K562 (cell line): ENCODE results near the gene C1orf167. TPM values are rescaled to one million over a fixed set of nuclear protein-coding genes. Genes with fewer than 3 reads are reported as not detected.

Experiments used
- ATAC-seq: fragments of 200-7000 bp; cut with Tn5 transposase; 3 replicates; pipeline ENCODE4 v1.9.1; 2020; ENCODE audit warnings: moderate library complexity
- BruUV-seq: library from RNA; stranded (reverse); fragments of 400-500 nt; replicated peaks from 2 replicates; lab custom pipeline; 2021; lab: Mats Ljungman, UMichigan
- CTCF ChIA-PET: fragments of 300-600 bp; formaldehyde crosslinking; extraction: SDS; loops from one replicate; lab custom pipeline; 2021; ENCODE audit warnings: low intra/inter-chr PET ratio; lab: Yijun Ruan, JAX
- POLR2A ChIA-PET: fragments of 300-600, 350-650 bp; sonication (Branson Sonifier 250); formaldehyde crosslinking; extraction: SDS; loops from one replicate; lab custom pipeline; 2021; ENCODE audit warnings: antibody characterized with exemption, inconsistent platforms; lab: Yijun Ruan, JAX
- DNase-seq, 4 experiments: peaks; one replicate each; pipeline versions ENCODE4 v3.0.0 to v3.0.0-alpha.2; 2011 to 2018; ENCODE audit warnings: low spot score in 3 of 4, mixed read lengths in 3 of 4; ENCODE audit errors: extremely low read depth in 1 of 4
- FAIRE-seq: peaks from 2 replicates; lab custom pipeline; 2011; peaks lifted over from hg19 to GRCh38; lab: Jason Lieb, UNC
- H2AFZ ChIP-seq: 2 replicates; pipeline ENCODE4 v1.6.0; 2011; ENCODE audit warnings: low read depth, low read length, control low read depth, inconsistent platforms
- H3K27ac ChIP-seq: fragments of 200-600 bp; 3 replicates; pipeline ENCODE4 v1.8.0; 2011; ENCODE audit warnings: low read depth, mild to moderate bottlenecking, control low read depth, inconsistent platforms, low read length, moderate library complexity, mixed read lengths; ENCODE audit errors: extremely low read depth
- H3K27me3 ChIP-seq, 2 experiments: fragments of 300-600 bp in 1 of 2; 2 replicates in 1 of 2; 3 replicates in 1 of 2; pipeline versions ENCODE4 v1.6.0 to v1.8.0; 2011; ENCODE audit warnings: inconsistent platforms in 2 of 2, low read length in 2 of 2, mild to moderate bottlenecking in 1 of 2, mixed read lengths in 1 of 2, moderate library complexity in 1 of 2; ENCODE audit not compliant: control insufficient read depth in 2 of 2, insufficient read depth in 2 of 2
- H3K36me3 ChIP-seq: fragments of 300-600 bp; 3 replicates; pipeline ENCODE4 v1.8.0; 2011; ENCODE audit warnings: mild to moderate bottlenecking, low read length, inconsistent platforms; ENCODE audit not compliant: control insufficient read depth, insufficient read depth
- H3K4me1 ChIP-seq, 2 experiments: fragments of 200-600 bp in 1 of 2; replicated peaks in 1 of 2; 2 replicates in 1 of 2; 3 replicates in 1 of 2; pipeline versions ENCODE4 v1.5.1 to v1.8.0; 2011; ENCODE audit warnings: inconsistent platforms in 2 of 2, low read length in 2 of 2, mild to moderate bottlenecking in 1 of 2, mixed read lengths in 1 of 2, moderate library complexity in 1 of 2; ENCODE audit not compliant: control insufficient read depth in 2 of 2, insufficient read depth in 2 of 2
- H3K4me2 ChIP-seq: 2 replicates; pipeline ENCODE4 v1.6.1; 2011; ENCODE audit warnings: low read length, control low read depth, inconsistent platforms, mixed read lengths; ENCODE audit not compliant: insufficient read depth
- H3K4me3 ChIP-seq: fragments of 200-600 bp; sonication (generic), shearing (Covaris generic); 2 replicates; pipeline ENCODE4 v1.5.1; 2016; ENCODE audit warnings: control low read depth, inconsistent platforms
- H3K79me2 ChIP-seq: fragments of 200-600 bp; 3 replicates; pipeline ENCODE4 v1.8.0; 2011; ENCODE audit warnings: low read length, inconsistent platforms; ENCODE audit not compliant: control insufficient read depth, insufficient read depth
- H3K9ac ChIP-seq, 2 experiments: 2 replicates each; pipeline versions ENCODE4 v1.6.0 to v1.6.1; 2011; ENCODE audit warnings: low read depth in 2 of 2, low read length in 2 of 2, control low read depth in 1 of 2, inconsistent platforms in 1 of 2, mild to moderate bottlenecking in 1 of 2, mixed read lengths in 1 of 2; ENCODE audit not compliant: insufficient read depth in 1 of 2
- H3K9me1 ChIP-seq: one replicate; pipeline ENCODE4 v1.6.0; 2011; ENCODE audit warnings: inconsistent platforms, mild to moderate bottlenecking, low read length, moderate library complexity; ENCODE audit not compliant: control insufficient read depth, insufficient read depth
- H3K9me3 ChIP-seq: replicated peaks from 2 replicates; pipeline ENCODE4 v1.5.1; 2011; ENCODE audit warnings: low read depth, low read length, inconsistent platforms; ENCODE audit not compliant: control insufficient read depth, insufficient read depth
- H4K20me1 ChIP-seq: replicated peaks from 2 replicates; pipeline ENCODE4 v1.6.1; 2011; ENCODE audit warnings: low read length, inconsistent platforms, mixed read lengths; ENCODE audit not compliant: control insufficient read depth, insufficient read depth
- CBFB ChIP-seq: sonication (generic); formaldehyde crosslinking; IDR thresholded peaks from 2 replicates; pipeline ENCODE4 v1.4.0; 2020; ENCODE audit warnings: mild to moderate bottlenecking, missing genetic modification reagents
- HDGF ChIP-seq: fragments of 450-650 bp; IDR thresholded peaks from 2 replicates; pipeline ENCODE4 v1.6.1; 2016
- MCM2 ChIP-seq: fragments of 450-650 bp; IDR thresholded peaks from 2 replicates; pipeline ENCODE4 v1.6.1; 2017; ENCODE audit warnings: low read depth, mild to moderate bottlenecking
- MCM3 ChIP-seq: fragments of 450-650 bp; IDR thresholded peaks from 2 replicates; pipeline ENCODE4 v1.6.1; 2016
- POLR2H ChIP-seq: IDR thresholded peaks from 2 replicates; pipeline ENCODE4 v1.6.1; 2016; ENCODE audit warnings: missing genetic modification characterization, low read depth, mild to moderate bottlenecking, control low read depth, missing compliant biosample characterization, moderate library complexity
- RBFOX2 ChIP-seq: fragments of 200-400 bp; formaldehyde crosslinking; IDR thresholded peaks from 2 replicates; pipeline ENCODE4 v1.6.1; 2017; ENCODE audit warnings: low read depth, mild to moderate bottlenecking, low read length, moderate library complexity
- RBM22 ChIP-seq: fragments of 200-400 bp; formaldehyde crosslinking; IDR thresholded peaks from 2 replicates; pipeline ENCODE4 v1.6.1; 2018; ENCODE audit warnings: low read length, low read depth; ENCODE audit not compliant: poor library complexity, severe bottlenecking
- SMAD4 ChIP-seq: fragments of 250-450 bp; sonication (Bioruptor Pico); conservative IDR thresholded peaks from 2 replicates; pipeline ENCODE4 v1.8.0; 2021; ENCODE audit warnings: inconsistent platforms, mild to moderate bottlenecking, moderate library complexity
- whole genome bisulfite sequencing: fragments of 100-300 bp; shearing (Covaris generic); methylation state at CpG from one replicate; pipeline ENCODE4 v1.1.6; 2016; ENCODE audit warnings: low coverage, mixed read lengths; ENCODE audit not compliant: insufficient coverage; ENCODE audit errors: missing lambda C conversion rate; 5-methylcytosine and 5-hydroxymethylcytosine counted together
- in situ Hi-C: fragments of 300-500 bp; cut with MboI; formaldehyde crosslinking; loops from 4 replicates; pipeline ENCODE4 v1.15.0; 2018; ENCODE audit warnings: inconsistent platforms, mixed read lengths
- intact Hi-C: fragments of 100-400 bp; cut with micrococcal nuclease; formaldehyde crosslinking; loops from 2 replicates; pipeline ENCODE4 v1.14.2; 2022
- polyA plus RNA-seq, 8 experiments: library from polyadenylated mRNA; depleted of rRNA in 4 of 8; stranded (reverse) in 5 of 8; unstranded in 3 of 8; fragments of >200 nt; fragmentation: Nextera tagmentation in 2 of 8; fragmentation: Illumina TruSeq in 1 of 8; extraction: Ambion mirVana in 2 of 8; extraction: Trizol in 1 of 8; gene quantifications; 2 replicates each; pipeline versions ENCODE4 v1.2.1 to v1.2.3, GENCODE V29; 2011 to 2014; ENCODE audit warnings: inconsistent platforms in 1 of 8, missing spikeins in 1 of 8
- total RNA-seq, 7 experiments: library from RNA; depleted of rRNA in 6 of 7; stranded (reverse); fragments of >200 nt in 6 of 7; fragmentation: Illumina TruSeq in 2 of 7; extraction: Trizol in 2 of 7; gene quantifications; 2 replicates each; pipeline versions ENCODE4 v1.2.1 to v1.2.3, GENCODE V29; 2011 to 2021; ENCODE audit warnings: low replicate concordance in 1 of 7
- TF ChIP-seq, protein P1 (sequence below), 2 experiments: fragments of 150-350 bp in 1 of 2; IDR thresholded peaks; 2 replicates each; pipeline ENCODE4 v1.6.1; 2012 to 2016; ENCODE audit warnings: low read depth in 2 of 2, low read length in 2 of 2, mild to moderate bottlenecking in 1 of 2, moderate library complexity in 1 of 2
- TF ChIP-seq, protein P2 (sequence below): IDR thresholded peaks from 3 replicates; pipeline ENCODE4 v1.6.1; 2011; ENCODE audit warnings: borderline replicate concordance, mild to moderate bottlenecking, moderate library complexity; ENCODE audit not compliant: insufficient read length; ENCODE audit errors: extremely low read depth
- TF ChIP-seq, protein P3 (sequence below): fragments of 250-450 bp; sonication (Bioruptor Pico); IDR thresholded peaks from 2 replicates; pipeline ENCODE4 v1.9.0; 2021; ENCODE audit warnings: mild to moderate bottlenecking, inconsistent platforms

C1orf167 gene
- total and polyA plus RNA-seq, 9 of the 15 experiments (the other 6 are each of a cell fraction or from before 2014, with no cell fraction given), result 0.22 to 0.86 (median 0.31) TPM; not detected in 2

DNA sequence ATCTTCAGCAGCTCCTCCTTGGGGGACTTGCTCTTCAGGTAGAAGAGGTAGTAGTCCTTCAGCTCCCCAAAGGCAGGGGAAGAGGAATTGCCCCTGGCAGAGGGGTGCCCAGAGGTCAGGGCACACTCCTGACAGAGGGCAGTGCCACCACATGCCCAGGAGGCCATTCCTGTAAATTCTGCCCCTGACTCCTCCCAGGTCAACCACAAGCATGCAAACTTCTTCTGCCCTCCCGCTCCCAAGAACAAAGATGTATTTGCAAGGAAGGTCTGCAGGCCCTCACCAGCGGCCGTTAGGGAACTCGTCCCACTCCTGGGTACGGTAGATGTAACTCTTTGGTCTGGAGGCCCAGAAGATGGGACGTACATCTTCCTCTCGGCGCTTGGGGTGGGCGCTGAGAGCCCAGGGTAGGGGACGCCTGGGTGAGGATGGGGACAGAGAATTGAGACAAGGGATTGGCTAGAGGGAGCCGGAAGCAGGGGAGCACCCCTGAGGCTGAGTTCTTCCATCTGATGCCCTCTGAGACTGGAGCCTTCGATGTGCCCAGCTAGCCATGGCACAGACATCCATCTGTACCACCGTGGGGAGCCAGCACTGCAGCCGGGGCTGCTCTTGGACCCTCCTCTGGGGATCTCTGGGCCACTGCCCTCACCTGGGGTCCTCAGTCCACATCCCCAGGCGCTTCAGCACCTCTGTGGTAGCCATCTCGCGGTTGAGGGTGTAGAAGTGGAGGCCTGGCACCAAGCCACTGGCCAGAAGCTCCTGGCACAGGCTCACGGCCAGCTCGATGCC is 32.6 kb downstream of the C1orf167 start:
- H3K36me3 ChIP-seq, result peaks cover 82% of the 10 kb centered on the region
- intact Hi-C loops (loop anchor here (5.0 kb wide), 1 partner anchor 57 kb away; the partner anchor contains the start of gene AGTRAP), in situ Hi-C loops (no loop called here)
- H4K20me1 ChIP-seq, result no peaks in the 10 kb centered on the region
- no peaks in the 10 kb centered on the region for H3K27me3 ChIP-seq
- 0 out of 2 replicates have a peak overlapping the region, but pooled peaks have one; percentile 81 for H3K4me2 ChIP-seq
- FAIRE-seq (no peak), ATAC-seq (no peak), DNase-seq (peak in 1 of 4 experiments; percentile 9)
- H3K79me2 ChIP-seq, result peaks cover 43% of the 10 kb centered on the region
- no peak overlapping the region; the same call in 2 of the 3 replicates for H3K27ac ChIP-seq
- 96% methylated on average over 19 of the region's 19 CpGs for WGBS
- no TSS peak for BruUV-seq
- no peak overlapping the region for H3K4me3 ChIP-seq
- H2AFZ ChIP-seq, result no peak overlapping the region
- H3K9ac ChIP-seq, result peak overlapping the region; percentile 54 to 80; a peak in 3 of 4 replicates
- peaks cover 78 to 84% of the 10 kb centered on the region in 2 experiments for H3K4me1 ChIP-seq
- CTCF ChIA-PET, result no interaction called here
- POLR2A ChIA-PET, result interaction anchor here (0.6 to 10.5 kb wide), 13 partner anchors 7 to 320 kb away, joined by 3 to 115 read pairs (median 4); partner anchors contain the start of genes CLCN6 and MTHFR
- H3K9me1 ChIP-seq, result no peaks in the 10 kb centered on the region
- H3K9me3 ChIP-seq, result no peaks in the 10 kb centered on the region
- TF ChIP-seq POLR2H (no peak), MCM2 (no peak), HDGF (no peak), SMAD4 (CRISPR knock-in tag) (peak; percentile 23; the same call in 1 of the 2 replicates), RBFOX2 (peak; percentile 83), RBM22 (peak; percentile 79), CBFB (peak; percentile 61), MCM3 (no peak)
- TF ChIP-seq, protein P1, sequence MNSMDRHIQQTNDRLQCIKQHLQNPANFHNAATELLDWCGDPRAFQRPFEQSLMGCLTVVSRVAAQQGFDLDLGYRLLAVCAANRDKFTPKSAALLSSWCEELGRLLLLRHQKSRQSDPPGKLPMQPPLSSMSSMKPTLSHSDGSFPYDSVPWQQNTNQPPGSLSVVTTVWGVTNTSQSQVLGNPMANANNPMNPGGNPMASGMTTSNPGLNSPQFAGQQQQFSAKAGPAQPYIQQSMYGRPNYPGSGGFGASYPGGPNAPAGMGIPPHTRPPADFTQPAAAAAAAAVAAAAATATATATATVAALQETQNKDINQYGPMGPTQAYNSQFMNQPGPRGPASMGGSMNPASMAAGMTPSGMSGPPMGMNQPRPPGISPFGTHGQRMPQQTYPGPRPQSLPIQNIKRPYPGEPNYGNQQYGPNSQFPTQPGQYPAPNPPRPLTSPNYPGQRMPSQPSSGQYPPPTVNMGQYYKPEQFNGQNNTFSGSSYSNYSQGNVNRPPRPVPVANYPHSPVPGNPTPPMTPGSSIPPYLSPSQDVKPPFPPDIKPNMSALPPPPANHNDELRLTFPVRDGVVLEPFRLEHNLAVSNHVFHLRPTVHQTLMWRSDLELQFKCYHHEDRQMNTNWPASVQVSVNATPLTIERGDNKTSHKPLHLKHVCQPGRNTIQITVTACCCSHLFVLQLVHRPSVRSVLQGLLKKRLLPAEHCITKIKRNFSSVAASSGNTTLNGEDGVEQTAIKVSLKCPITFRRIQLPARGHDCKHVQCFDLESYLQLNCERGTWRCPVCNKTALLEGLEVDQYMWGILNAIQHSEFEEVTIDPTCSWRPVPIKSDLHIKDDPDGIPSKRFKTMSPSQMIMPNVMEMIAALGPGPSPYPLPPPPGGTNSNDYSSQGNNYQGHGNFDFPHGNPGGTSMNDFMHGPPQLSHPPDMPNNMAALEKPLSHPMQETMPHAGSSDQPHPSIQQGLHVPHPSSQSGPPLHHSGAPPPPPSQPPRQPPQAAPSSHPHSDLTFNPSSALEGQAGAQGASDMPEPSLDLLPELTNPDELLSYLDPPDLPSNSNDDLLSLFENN (IDR thresholded peaks at IDR 0.05; ENCODE audit: low read depth in 2 of 2, low read length in 2 of 2), result no peak
- TF ChIP-seq, protein P2, sequence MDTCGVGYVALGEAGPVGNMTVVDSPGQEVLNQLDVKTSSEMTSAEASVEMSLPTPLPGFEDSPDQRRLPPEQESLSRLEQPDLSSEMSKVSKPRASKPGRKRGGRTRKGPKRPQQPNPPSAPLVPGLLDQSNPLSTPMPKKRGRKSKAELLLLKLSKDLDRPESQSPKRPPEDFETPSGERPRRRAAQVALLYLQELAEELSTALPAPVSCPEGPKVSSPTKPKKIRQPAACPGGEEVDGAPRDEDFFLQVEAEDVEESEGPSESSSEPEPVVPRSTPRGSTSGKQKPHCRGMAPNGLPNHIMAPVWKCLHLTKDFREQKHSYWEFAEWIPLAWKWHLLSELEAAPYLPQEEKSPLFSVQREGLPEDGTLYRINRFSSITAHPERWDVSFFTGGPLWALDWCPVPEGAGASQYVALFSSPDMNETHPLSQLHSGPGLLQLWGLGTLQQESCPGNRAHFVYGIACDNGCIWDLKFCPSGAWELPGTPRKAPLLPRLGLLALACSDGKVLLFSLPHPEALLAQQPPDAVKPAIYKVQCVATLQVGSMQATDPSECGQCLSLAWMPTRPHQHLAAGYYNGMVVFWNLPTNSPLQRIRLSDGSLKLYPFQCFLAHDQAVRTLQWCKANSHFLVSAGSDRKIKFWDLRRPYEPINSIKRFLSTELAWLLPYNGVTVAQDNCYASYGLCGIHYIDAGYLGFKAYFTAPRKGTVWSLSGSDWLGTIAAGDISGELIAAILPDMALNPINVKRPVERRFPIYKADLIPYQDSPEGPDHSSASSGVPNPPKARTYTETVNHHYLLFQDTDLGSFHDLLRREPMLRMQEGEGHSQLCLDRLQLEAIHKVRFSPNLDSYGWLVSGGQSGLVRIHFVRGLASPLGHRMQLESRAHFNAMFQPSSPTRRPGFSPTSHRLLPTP, result no peak
- TF ChIP-seq, protein P3, sequence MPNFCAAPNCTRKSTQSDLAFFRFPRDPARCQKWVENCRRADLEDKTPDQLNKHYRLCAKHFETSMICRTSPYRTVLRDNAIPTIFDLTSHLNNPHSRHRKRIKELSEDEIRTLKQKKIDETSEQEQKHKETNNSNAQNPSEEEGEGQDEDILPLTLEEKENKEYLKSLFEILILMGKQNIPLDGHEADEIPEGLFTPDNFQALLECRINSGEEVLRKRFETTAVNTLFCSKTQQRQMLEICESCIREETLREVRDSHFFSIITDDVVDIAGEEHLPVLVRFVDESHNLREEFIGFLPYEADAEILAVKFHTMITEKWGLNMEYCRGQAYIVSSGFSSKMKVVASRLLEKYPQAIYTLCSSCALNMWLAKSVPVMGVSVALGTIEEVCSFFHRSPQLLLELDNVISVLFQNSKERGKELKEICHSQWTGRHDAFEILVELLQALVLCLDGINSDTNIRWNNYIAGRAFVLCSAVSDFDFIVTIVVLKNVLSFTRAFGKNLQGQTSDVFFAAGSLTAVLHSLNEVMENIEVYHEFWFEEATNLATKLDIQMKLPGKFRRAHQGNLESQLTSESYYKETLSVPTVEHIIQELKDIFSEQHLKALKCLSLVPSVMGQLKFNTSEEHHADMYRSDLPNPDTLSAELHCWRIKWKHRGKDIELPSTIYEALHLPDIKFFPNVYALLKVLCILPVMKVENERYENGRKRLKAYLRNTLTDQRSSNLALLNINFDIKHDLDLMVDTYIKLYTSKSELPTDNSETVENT (CRISPR knock-in tag), result 0 out of 2 replicates have a peak, but pooled peaks have one; percentile 11
